CD4-positive, alpha-beta T cell (primary cell): ENCODE measurements around the gene RERE. TPM values are rescaled to one million over a fixed set of nuclear protein-coding genes. Genes with fewer than 3 reads are reported as not detected.

Experiments used
- ATAC-seq: fragments of 200-7000 bp; cut with Tn5 transposase; one replicate; pipeline ENCODE4 v1.10.0; 2022; ENCODE audit warnings: mild to moderate bottlenecking; ENCODE audit not compliant: poor library complexity
- CTCF ChIA-PET: fragments of 350-600 bp; sonication (Branson Sonifier 250); formaldehyde crosslinking; loops from one replicate; lab custom pipeline; 2021; ENCODE audit warnings: antibody characterized with exemption, inconsistent platforms; lab: Charles Lee
- POLR2A ChIA-PET: fragments of 350-600 bp; sonication (Branson Sonifier 250); formaldehyde crosslinking; loops from one replicate; lab custom pipeline; 2021; ENCODE audit warnings: antibody characterized with exemption, inconsistent platforms; lab: Charles Lee
- DNase-seq, 14 experiments: peaks; one replicate each; pipeline ENCODE4 v3.0.0-alpha.2; 2013 to 2020; ENCODE audit warnings: mixed read lengths in 2 of 14
- H3K27ac ChIP-seq, 2 donors: one replicate each; pipeline versions ENCODE4 v1.5.1 to v1.7.0; 2013; ENCODE audit warnings: low read length in 2 of 2, low read depth in 1 of 2, mild to moderate bottlenecking in 1 of 2
- H3K27me3 ChIP-seq, 2 experiments: 1 replicate in 1 of 2; 2 replicates in 1 of 2; pipeline versions ENCODE4 v1.6.1 to v1.7.0; 2013; ENCODE audit warnings: low read length in 2 of 2, control low read depth in 1 of 2, mild to moderate bottlenecking in 1 of 2, moderate library complexity in 1 of 2; ENCODE audit not compliant: insufficient read depth in 2 of 2, control insufficient read depth in 1 of 2
- H3K36me3 ChIP-seq: one replicate; pipeline ENCODE4 v1.6.1; 2013; ENCODE audit warnings: low read length, control low read depth; ENCODE audit not compliant: insufficient read depth
- H3K4me1 ChIP-seq: one replicate; pipeline ENCODE4 v1.6.1; 2013; ENCODE audit warnings: low read length, control low read depth; ENCODE audit not compliant: insufficient read depth
- H3K4me3 ChIP-seq: one replicate; pipeline ENCODE4 v1.5.1; 2013; ENCODE audit warnings: mild to moderate bottlenecking, low read length, moderate library complexity
- H3K9me3 ChIP-seq, 2 experiments: 1 replicate in 1 of 2; 2 replicates in 1 of 2; pipeline versions ENCODE4 v1.6.1 to v1.7.0; 2013; ENCODE audit warnings: low read length in 2 of 2, mild to moderate bottlenecking in 2 of 2, control low read depth in 1 of 2, moderate library complexity in 1 of 2; ENCODE audit not compliant: control insufficient read depth in 1 of 2, insufficient read depth in 1 of 2
- H3K27ac Mint-ChIP-seq: one replicate; pipeline ENCODE4 v1.8.0; 2020; ENCODE audit warnings: mixed read lengths
- H3K27me3 Mint-ChIP-seq: one replicate; pipeline ENCODE4 v1.8.0; 2021; ENCODE audit warnings: mixed read lengths
- H3K36me3 Mint-ChIP-seq: one replicate; pipeline ENCODE4 v1.8.0; 2021; ENCODE audit warnings: low read depth, mixed read lengths
- H3K4me1 Mint-ChIP-seq: one replicate; pipeline ENCODE4 v1.8.0; 2021; ENCODE audit warnings: low read depth, mixed read lengths
- H3K4me3 Mint-ChIP-seq: one replicate; pipeline ENCODE4 v1.8.0; 2020; ENCODE audit warnings: mild to moderate bottlenecking, mixed read lengths
- H3K9me3 Mint-ChIP-seq: one replicate; pipeline ENCODE4 v1.8.0; 2020; ENCODE audit warnings: mixed read lengths
- CTCF ChIP-seq: fragments of 200-600 bp; IDR thresholded peaks from one replicate; pipeline ENCODE4 v1.8.0; 2022; ENCODE audit warnings: antibody characterized with exemption, mild to moderate bottlenecking
- intact Hi-C, 2 experiments: fragments of 100-400 bp; cut with DNase I in 1 of 2; cut with micrococcal nuclease in 1 of 2; formaldehyde crosslinking; loops; one replicate each; pipeline versions ENCODE4 v1.15.1 to v1.9.0; 2023 to 2025; cut with DNase I, micrococcal nuclease
- total RNA-seq, 174 experiments: library from RNA in 2 of 174; stranded (reverse) in 2 of 174; gene quantifications; one replicate each; pipeline ENCODE4 v1.2.3 and lab custom pipeline; 2021 to 2026

RERE gene
- total RNA-seq, 2 experiments from 2014 or later = 78.4 to 84.0 TPM

DNA sequence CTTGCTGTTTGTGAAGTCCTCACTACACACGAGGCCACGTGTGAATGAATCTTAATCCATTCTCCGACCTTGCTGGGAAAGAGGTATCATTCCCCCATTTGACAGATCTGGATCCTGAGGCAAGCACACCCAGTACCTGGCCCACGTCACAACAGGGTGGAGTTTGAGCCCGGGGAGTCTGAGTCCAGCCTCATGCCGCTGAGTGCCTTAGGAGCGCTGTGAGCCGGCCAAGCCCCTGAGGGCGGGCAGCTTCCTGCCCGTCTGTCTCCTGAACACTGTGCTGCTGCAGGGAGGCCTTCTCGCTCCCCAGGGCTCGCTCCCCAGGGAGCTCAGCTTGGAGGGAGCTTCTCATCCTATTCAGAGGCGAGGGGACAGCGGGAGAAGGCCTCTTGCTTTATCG is 469.8 kb downstream of the RERE start:
- peaks cover 5% of the 10 kb centered on the region for H3K4me1 Mint-ChIP-seq
- H3K9me3 ChIP-seq = no peaks in the 10 kb centered on the region
- intact Hi-C loops = loop anchor here in 1 of 2 experiments (2.0 kb wide), 1 partner anchor 33 kb away; no protein-coding TSS in a partner anchor

GRCh38 chr1:8345621-8346415 is 471.6 kb downstream of the RERE start:
- ChIA-PET POLR2A (no interaction called here), CTCF (no interaction called here)
- Mint-ChIP-seq H3K4me1 (peaks cover 5% of the 10 kb centered on the region), H3K4me3 (no peak overlapping the region), H3K27ac (no peak overlapping the region), H3K27me3 (no peaks in the 10 kb centered on the region), H3K9me3 (no peaks in the 10 kb centered on the region), H3K36me3 (no peaks in the 10 kb centered on the region)
- Histone ChIP-seq H3K27ac (no peak overlapping the region), H3K4me1 (peaks cover 6% of the 10 kb centered on the region), H3K27me3 (no peaks in the 10 kb centered on the region), H3K4me3 (no peak overlapping the region), H3K36me3 (no peaks in the 10 kb centered on the region), H3K9me3 (no peaks in the 10 kb centered on the region)
- intact Hi-C loops = no loop called here
- no peak for TF ChIP-seq CTCF
- ATAC-seq (no peak), DNase-seq (no peak)

More for the DNA sequence above, 469.8 kb downstream of the RERE start:
- H3K9me3 Mint-ChIP-seq = no peaks in the 10 kb centered on the region
- ATAC-seq (no peak), DNase-seq (no peak)
- TF ChIP-seq CTCF = no peak
- no peaks in the 10 kb centered on the region for H3K27me3 Mint-ChIP-seq
- Histone ChIP-seq H3K4me1 (peaks cover 6% of the 10 kb centered on the region), H3K36me3 (no peaks in the 10 kb centered on the region), H3K27ac (no peak overlapping the region), H3K27me3 (no peaks in the 10 kb centered on the region), H3K4me3 (no peak overlapping the region)
- ChIA-PET POLR2A (interaction anchor here (1.1 kb wide), 1 partner anchor 316 kb away, joined by 3 read pairs; no protein-coding TSS in a partner anchor), CTCF (interaction anchor here (1.2 kb wide), 1 partner anchor 333 kb away, joined by 3 read pairs; no protein-coding TSS in a partner anchor)
- H3K4me3 Mint-ChIP-seq = no peak overlapping the region
- no peak overlapping the region for H3K27ac Mint-ChIP-seq
- H3K36me3 Mint-ChIP-seq = peaks cover 5% of the 10 kb centered on the region

- H3K9me3 ChIP-seq = no peaks in the 10 kb centered on the region
- Mint-ChIP-seq H3K27ac (no peak overlapping the region), H3K36me3 (no peaks in the 10 kb centered on the region), H3K27me3 (no peaks in the 10 kb centered on the region), H3K4me3 (no peak overlapping the region), H3K9me3 (no peaks in the 10 kb centered on the region), H3K4me1 (peaks cover 5% of the 10 kb centered on the region)
- DNase-seq (no peak), ATAC-seq (no peak)
- intact Hi-C loops = no loop called here
- CTCF ChIA-PET = no interaction called here
- TF ChIP-seq CTCF = no peak
- H3K4me3 ChIP-seq = no peak overlapping the region
- peaks cover 6% of the 10 kb centered on the region for H3K4me1 ChIP-seq
- H3K36me3 ChIP-seq = no peaks in the 10 kb centered on the region
- H3K27ac ChIP-seq = no peak overlapping the region
- no peaks in the 10 kb centered on the region for H3K27me3 ChIP-seq
- POLR2A ChIA-PET = no interaction called here
Measured at GRCh38 chr1:8344893-8345507, 472.4 kb downstream of the RERE start.
